LNCaP clone FGC (cell line): ENCODE measurements around the gene NETO1.

Source experiments
- DNase-seq: peaks from one replicate; pipeline ENCODE4 v3.0.0-alpha.2; 2011; ENCODE audit warnings: low read depth
- H3K4me3 ChIP-seq: 2 replicates; pipeline ENCODE4 v1.5.1; 2011; ENCODE audit warnings: mild to moderate bottlenecking, low read depth, low read length, control low read depth
- CTCF ChIP-seq: IDR thresholded peaks from 2 replicates; pipeline ENCODE4 v1.5.1; 2012; ENCODE audit warnings: mild to moderate bottlenecking; ENCODE audit not compliant: control insufficient read depth, insufficient read depth; ENCODE audit errors: extremely low read depth

The NETO1 gene

GRCh38 chr18:72846736-72847533 lies 20.9 kb downstream of the NETO1 start:
- no peak for TF ChIP-seq CTCF
- no peak overlapping the region for H3K4me3 ChIP-seq
- no peak for DNase-seq

- no peak for DNase-seq
- H3K4me3 ChIP-seq, result peak overlapping the region; percentile 22
- TF ChIP-seq CTCF, result no peak
These were observed 24.0 kb downstream of the NETO1 start for GRCh38 chr18:72843743-72844142.

- TF ChIP-seq CTCF, result no peak
- H3K4me3 ChIP-seq, result no peak overlapping the region
- DNase-seq, result peak; percentile 47
These were observed 27.7 kb downstream of the NETO1 start for GRCh38 chr18:72840109-72840508.

GRCh38 chr18:72834731-72835130 lies 33.1 kb downstream of the NETO1 start:
- no peak for DNase-seq
- H3K4me3 ChIP-seq, result no peak overlapping the region
- TF ChIP-seq CTCF, result no peak

GRCh38 chr18:72833471-72833870 lies 34.3 kb downstream of the NETO1 start:
- H3K4me3 ChIP-seq, result no peak overlapping the region
- no peak for DNase-seq
- no peak for TF ChIP-seq CTCF

GRCh38 chr18:72830109-72830508 lies 37.7 kb downstream of the NETO1 start:
- H3K4me3 ChIP-seq, result no peak overlapping the region
- TF ChIP-seq CTCF, result no peak
- peak; percentile 50 for DNase-seq

GRCh38 chr18:72828601-72829000 lies 39.2 kb downstream of the NETO1 start:
- H3K4me3 ChIP-seq, result no peak overlapping the region
- no peak for DNase-seq
- TF ChIP-seq CTCF, result no peak
